ENCODE data around the gene DGAT2.

The DGAT2 gene

DNA sequence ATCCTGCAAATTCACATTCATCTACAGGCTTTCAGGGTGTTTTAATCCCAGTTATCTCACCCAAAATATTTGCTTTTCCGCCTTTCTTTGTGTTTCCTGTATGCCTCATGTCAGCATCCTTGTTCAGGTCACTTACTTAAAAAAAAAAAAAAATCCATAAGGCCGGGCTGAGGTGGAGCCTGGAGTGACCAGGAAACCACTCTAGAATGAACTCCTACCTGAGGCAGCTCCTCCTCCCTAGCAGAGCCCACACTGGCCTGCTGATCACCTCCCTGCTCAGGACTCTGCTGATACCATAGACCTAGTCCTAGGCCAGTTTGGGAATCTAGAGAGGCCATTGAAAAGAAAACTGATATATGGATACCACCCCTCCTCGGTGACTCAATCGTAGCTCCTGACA is 8.7 kb upstream of the DGAT2 start:
- Histone ChIP-seq H3K4me3 (ENCODE audit: low read depth, low read length) (no peak overlapping the region), H3K27me3 (ENCODE audit: control insufficient read depth, insufficient read depth, low read length) (0 out of 2 replicates have a peak, but pooled peaks cover 7% of the 10 kb centered on the region), H3K9ac (ENCODE audit: low read length) (no peak overlapping the region), H3K27ac (ENCODE audit: low read depth, low read length) (no peak overlapping the region), H3K4me1 (ENCODE audit: control insufficient read depth, insufficient read depth, low read length) (no peaks in the 10 kb centered on the region; the same call in 1 of the 2 replicates), H3K36me3 (ENCODE audit: control insufficient read depth, insufficient read depth, low read length) (no peaks in the 10 kb centered on the region), H3K9me3 (ENCODE audit: control insufficient read depth, insufficient read depth, low read depth, low read length) (no peaks in the 10 kb centered on the region)

GRCh38 chr11:75760243-75760642 is 8.3 kb upstream of the DGAT2 start:
- H3K4me1 ChIP-seq (ENCODE audit: control insufficient read depth, insufficient read depth, low read length) = no peaks in the 10 kb centered on the region; the same call in 1 of the 2 replicates
- no peaks in the 10 kb centered on the region for H3K36me3 ChIP-seq (ENCODE audit: control insufficient read depth, insufficient read depth, low read length)
- peaks cover 10% of the 10 kb centered on the region; the same call in 1 of the 2 replicates for H3K27me3 ChIP-seq (ENCODE audit: control insufficient read depth, insufficient read depth, low read length)
- H3K9ac ChIP-seq (ENCODE audit: low read length) = no peak overlapping the region
- no peak overlapping the region for H3K4me3 ChIP-seq (ENCODE audit: low read depth, low read length)
- no peaks in the 10 kb centered on the region for H3K9me3 ChIP-seq (ENCODE audit: control insufficient read depth, insufficient read depth, low read depth, low read length)
- H3K27ac ChIP-seq (ENCODE audit: low read depth, low read length) = no peak overlapping the region

GRCh38 chr11:75760710-75761493 is 7.7 kb upstream of the DGAT2 start:
- Histone ChIP-seq H3K9me3 (ENCODE audit: control insufficient read depth, insufficient read depth, low read depth, low read length) (no peaks in the 10 kb centered on the region), H3K4me1 (ENCODE audit: control insufficient read depth, insufficient read depth, low read length) (no peaks in the 10 kb centered on the region; the same call in 1 of the 2 replicates), H3K36me3 (ENCODE audit: control insufficient read depth, insufficient read depth, low read length) (no peaks in the 10 kb centered on the region), H3K27me3 (ENCODE audit: control insufficient read depth, insufficient read depth, low read length) (peaks cover 10% of the 10 kb centered on the region; the same call in 1 of the 2 replicates), H3K9ac (ENCODE audit: low read length) (no peak overlapping the region), H3K27ac (ENCODE audit: low read depth, low read length) (no peak overlapping the region), H3K4me3 (ENCODE audit: low read depth, low read length) (no peak overlapping the region)

DNA sequence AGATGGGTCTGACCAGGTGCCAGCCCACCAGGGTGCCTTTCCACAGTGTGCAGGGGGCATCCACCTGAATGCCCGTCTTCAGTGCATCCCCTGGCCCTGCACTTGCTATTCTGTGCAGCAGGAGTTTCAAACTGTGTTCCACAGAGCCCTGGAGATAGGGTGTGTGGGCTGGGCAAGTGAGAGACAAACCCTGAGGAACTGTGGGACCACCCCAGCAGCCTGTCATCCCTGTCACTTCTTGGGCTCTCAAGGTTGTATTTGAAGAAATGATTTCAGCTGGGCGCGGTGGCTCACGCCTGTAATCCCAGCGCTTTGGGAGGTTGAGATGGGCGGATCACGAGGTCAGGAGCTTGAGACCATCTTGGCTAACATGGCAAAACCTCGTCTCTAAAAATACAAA is 6.4 kb upstream of the DGAT2 start:
- H3K9ac ChIP-seq (ENCODE audit: low read length) = no peak overlapping the region
- H3K27ac ChIP-seq (ENCODE audit: low read depth, low read length) = no peak overlapping the region
- H3K4me1 ChIP-seq (ENCODE audit: control insufficient read depth, insufficient read depth, low read length) = peaks cover 5% of the 10 kb centered on the region; the same call in 1 of the 2 replicates
- H3K36me3 ChIP-seq (ENCODE audit: control insufficient read depth, insufficient read depth, low read length) = no peaks in the 10 kb centered on the region
- no peaks in the 10 kb centered on the region for H3K9me3 ChIP-seq (ENCODE audit: control insufficient read depth, insufficient read depth, low read depth, low read length)
- H3K27me3 ChIP-seq (ENCODE audit: control insufficient read depth, insufficient read depth, low read length) = peaks cover 22% of the 10 kb centered on the region
- H3K4me3 ChIP-seq (ENCODE audit: low read depth, low read length) = no peak overlapping the region

DNA sequence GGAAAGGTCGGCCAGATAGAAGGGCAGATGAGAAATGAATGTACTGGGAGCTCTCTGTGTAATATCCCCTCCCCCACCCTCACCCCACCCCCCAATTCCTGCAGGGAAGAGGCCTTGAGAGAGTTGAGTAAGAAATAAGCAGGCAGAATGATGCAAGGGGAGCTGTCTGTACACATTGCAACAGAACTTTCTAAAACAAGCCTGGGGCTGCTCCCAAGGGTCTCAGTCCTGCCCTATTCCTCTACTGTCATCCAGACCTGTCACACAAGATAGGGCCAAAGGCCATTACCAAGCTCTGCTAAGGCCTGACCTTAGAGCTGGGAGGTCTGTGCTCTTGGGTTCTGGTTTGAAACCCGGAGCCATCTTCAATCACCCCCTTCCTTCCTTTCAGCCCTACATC is 5.7 kb upstream of the DGAT2 start:
- H3K27ac ChIP-seq (ENCODE audit: low read depth, low read length) = no peak overlapping the region
- H3K27me3 ChIP-seq (ENCODE audit: control insufficient read depth, insufficient read depth, low read length) = peaks cover 29% of the 10 kb centered on the region
- no peaks in the 10 kb centered on the region for H3K9me3 ChIP-seq (ENCODE audit: control insufficient read depth, insufficient read depth, low read depth, low read length)
- H3K36me3 ChIP-seq (ENCODE audit: control insufficient read depth, insufficient read depth, low read length) = no peaks in the 10 kb centered on the region
- H3K9ac ChIP-seq (ENCODE audit: low read length) = no peak overlapping the region
- H3K4me3 ChIP-seq (ENCODE audit: low read depth, low read length) = no peak overlapping the region
- H3K4me1 ChIP-seq (ENCODE audit: control insufficient read depth, insufficient read depth, low read length) = peaks cover 7% of the 10 kb centered on the region; the same call in 1 of the 2 replicates

- Histone ChIP-seq H3K36me3 (ENCODE audit: control insufficient read depth, insufficient read depth, low read length) (no peaks in the 10 kb centered on the region), H3K9ac (ENCODE audit: low read length) (no peak overlapping the region), H3K9me3 (ENCODE audit: control insufficient read depth, insufficient read depth, low read depth, low read length) (no peaks in the 10 kb centered on the region), H3K4me1 (ENCODE audit: control insufficient read depth, insufficient read depth, low read length) (peaks cover 8% of the 10 kb centered on the region; the same call in 1 of the 2 replicates), H3K27me3 (ENCODE audit: control insufficient read depth, insufficient read depth, low read length) (peaks cover 39% of the 10 kb centered on the region), H3K4me3 (ENCODE audit: low read depth, low read length) (no peak overlapping the region), H3K27ac (ENCODE audit: low read depth, low read length) (no peak overlapping the region)
These were observed 4.7 kb upstream of the DGAT2 start for GRCh38 chr11:75763846-75764245.

- Histone ChIP-seq H3K4me3 (ENCODE audit: low read depth, low read length) (no peak overlapping the region), H3K4me1 (ENCODE audit: control insufficient read depth, insufficient read depth, low read length) (peaks cover 17% of the 10 kb centered on the region), H3K9ac (ENCODE audit: low read length) (no peak overlapping the region), H3K27ac (ENCODE audit: low read depth, low read length) (no peak overlapping the region), H3K36me3 (ENCODE audit: control insufficient read depth, insufficient read depth, low read length) (no peaks in the 10 kb centered on the region), H3K9me3 (ENCODE audit: control insufficient read depth, insufficient read depth, low read depth, low read length) (no peaks in the 10 kb centered on the region), H3K27me3 (ENCODE audit: control insufficient read depth, insufficient read depth, low read length) (peaks cover 51% of the 10 kb centered on the region)
These were observed 3.5 kb upstream of the DGAT2 start for GRCh38 chr11:75765116-75765515.

DNA sequence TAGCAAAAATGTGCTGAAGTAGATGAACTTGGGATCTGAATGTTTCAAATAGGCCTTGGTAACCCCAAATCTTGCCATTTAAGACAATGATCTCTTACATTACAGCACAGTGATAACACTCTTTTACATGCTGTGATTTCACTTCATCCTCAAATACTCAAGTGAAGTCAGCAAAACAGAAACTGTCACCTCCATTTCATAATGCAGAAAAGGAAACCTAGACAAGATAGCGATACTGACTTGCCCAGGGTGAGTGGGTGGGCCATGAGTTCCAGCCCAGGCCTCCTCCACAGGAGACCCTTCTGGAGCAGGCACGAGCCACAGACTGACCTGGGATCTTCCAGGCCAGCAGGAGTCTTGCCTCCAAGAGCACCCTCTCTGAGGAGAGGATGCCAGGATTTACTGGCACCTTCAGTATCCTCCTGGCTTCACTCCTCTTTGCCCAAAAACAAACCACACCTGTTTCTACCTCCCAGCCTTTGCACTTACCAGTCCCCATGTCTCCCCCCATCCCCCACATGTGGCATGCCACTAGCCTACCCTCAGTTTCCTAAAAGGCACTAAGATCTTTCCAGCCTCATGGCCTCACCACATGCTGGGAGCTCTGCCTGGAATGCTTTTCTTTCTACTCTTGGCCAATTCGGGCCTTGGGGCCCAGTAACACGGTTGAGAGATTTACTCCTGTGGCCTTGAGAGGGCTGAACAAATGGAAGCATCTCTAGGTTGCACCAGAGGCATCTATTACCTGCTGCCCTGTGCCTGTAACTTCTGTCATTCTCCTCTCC is 1.9 kb upstream of the DGAT2 start:
- Histone ChIP-seq H3K4me1 (ENCODE audit: control insufficient read depth, insufficient read depth, low read length) (peaks cover 17% of the 10 kb centered on the region), H3K9ac (ENCODE audit: low read length) (no peak overlapping the region), H3K27ac (ENCODE audit: low read depth, low read length) (no peak overlapping the region), H3K27me3 (ENCODE audit: control insufficient read depth, insufficient read depth, low read length) (peaks cover 67% of the 10 kb centered on the region), H3K36me3 (ENCODE audit: control insufficient read depth, insufficient read depth, low read length) (no peaks in the 10 kb centered on the region), H3K4me3 (ENCODE audit: low read depth, low read length) (no peak overlapping the region), H3K9me3 (ENCODE audit: control insufficient read depth, insufficient read depth, low read depth, low read length) (no peaks in the 10 kb centered on the region)

DNA sequence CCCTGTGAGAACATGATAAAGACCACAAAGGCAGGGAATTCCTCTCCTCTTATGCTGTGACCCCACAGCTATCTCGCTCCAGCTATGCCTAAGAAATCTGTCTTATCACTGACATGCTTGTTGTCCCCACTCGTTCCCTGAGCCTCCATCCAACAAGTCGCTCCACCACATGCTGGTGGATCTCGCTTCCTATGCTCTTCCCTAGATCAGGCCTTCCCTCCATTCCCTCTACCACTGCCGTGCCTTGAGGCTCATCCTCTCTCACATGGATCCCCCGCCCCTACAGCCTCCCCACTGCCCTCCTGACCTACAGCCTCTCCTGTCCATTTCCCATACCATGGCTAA is 1.4 kb upstream of the DGAT2 start:
- H3K4me1 ChIP-seq (ENCODE audit: control insufficient read depth, insufficient read depth, low read length) = peaks cover 17% of the 10 kb centered on the region
- no peak overlapping the region for H3K27ac ChIP-seq (ENCODE audit: low read depth, low read length)

GRCh38 chr11:75767793-75768111 is 826 bp upstream of the DGAT2 start:
- no peak overlapping the region for H3K9ac ChIP-seq (ENCODE audit: low read length)
- no peaks in the 10 kb centered on the region for H3K9me3 ChIP-seq (ENCODE audit: control insufficient read depth, insufficient read depth, low read depth, low read length)
- H3K36me3 ChIP-seq (ENCODE audit: control insufficient read depth, insufficient read depth, low read length) = no peaks in the 10 kb centered on the region
- peaks cover 17% of the 10 kb centered on the region for H3K4me1 ChIP-seq (ENCODE audit: control insufficient read depth, insufficient read depth, low read length)
- peaks cover 75% of the 10 kb centered on the region for H3K27me3 ChIP-seq (ENCODE audit: control insufficient read depth, insufficient read depth, low read length)
- H3K4me3 ChIP-seq (ENCODE audit: low read depth, low read length) = no peak overlapping the region; the same call in 1 of the 2 replicates
- no peak overlapping the region for H3K27ac ChIP-seq (ENCODE audit: low read depth, low read length)

More for the DNA sequence above, 1.4 kb upstream of the DGAT2 start:
- no peak overlapping the region for H3K4me3 ChIP-seq (ENCODE audit: low read depth, low read length)
- H3K36me3 ChIP-seq (ENCODE audit: control insufficient read depth, insufficient read depth, low read length) = no peaks in the 10 kb centered on the region
- no peak overlapping the region for H3K9ac ChIP-seq (ENCODE audit: low read length)
- no peaks in the 10 kb centered on the region for H3K9me3 ChIP-seq (ENCODE audit: control insufficient read depth, insufficient read depth, low read depth, low read length)
- H3K27me3 ChIP-seq (ENCODE audit: control insufficient read depth, insufficient read depth, low read length) = peaks cover 72% of the 10 kb centered on the region

Data from HUES6 (cell line).